Thymus (tissue), 11 donors: ENCODE measurements around the gene CDH4. TPM values are rescaled to one million over a fixed set of nuclear protein-coding genes. Genes with fewer than 3 reads are reported as not detected.

Experiments used
- DNase-seq, 9 donors: peaks; one replicate each; pipeline ENCODE4 v3.0.0-alpha.2; 2013; ENCODE audit warnings: low spot score in 9 of 9, low read depth in 6 of 9, missing footprints in 1 of 9
- H3K27ac ChIP-seq, 2 donors: one replicate each; pipeline ENCODE4 v1.5.1; 2013; ENCODE audit warnings: control low read depth in 1 of 2, low read depth in 1 of 2, low read length in 1 of 2, mild to moderate bottlenecking in 1 of 2, moderate library complexity in 1 of 2
- H3K27me3 ChIP-seq, 2 donors: one replicate each; pipeline ENCODE4 v1.5.1; 2013; ENCODE audit warnings: low read length in 1 of 2; ENCODE audit not compliant: control insufficient read depth in 2 of 2, insufficient read depth in 1 of 2
- H3K36me3 ChIP-seq, 2 donors: one replicate each; pipeline ENCODE4 v1.5.1; 2013; ENCODE audit warnings: low read length in 1 of 2, mild to moderate bottlenecking in 1 of 2, moderate library complexity in 1 of 2; ENCODE audit not compliant: control insufficient read depth in 2 of 2, insufficient read depth in 2 of 2
- H3K4me1 ChIP-seq, 2 donors: one replicate each; pipeline ENCODE4 v1.5.1; 2013; ENCODE audit warnings: low read length in 2 of 2; ENCODE audit not compliant: control insufficient read depth in 2 of 2, insufficient read depth in 2 of 2
- H3K4me3 ChIP-seq, 2 donors: one replicate each; pipeline ENCODE4 v1.5.1; 2013; ENCODE audit warnings: low read length in 2 of 2, control low read depth in 1 of 2, mild to moderate bottlenecking in 1 of 2
- H3K9me3 ChIP-seq, 2 donors: one replicate each; pipeline ENCODE4 v1.5.1; 2013; ENCODE audit warnings: low read length in 1 of 2, mild to moderate bottlenecking in 1 of 2; ENCODE audit not compliant: control insufficient read depth in 2 of 2, insufficient read depth in 1 of 2
- WGBS: extraction: QIAGEN DNeasy Blood & Tissue Kit; methylation state at CpG from one replicate; pipeline ENCODE4 v1.1.7; 2013; 5-methylcytosine and 5-hydroxymethylcytosine counted together
- polyA plus RNA-seq: library from polyadenylated mRNA; stranded (reverse); fragments of 200-250 nt; gene quantifications from one replicate; pipeline ENCODE4 v1.2.3, GENCODE V29; 2013
- total RNA-seq: library from RNA; stranded (reverse); fragments of 120-200 nt; gene quantifications from one replicate; pipeline ENCODE4 v1.2.4, GENCODE V29; 2013
- donor health status: healthy.

CDH4 gene
- total and polyA plus RNA-seq, 2 donors: 0.34 to 0.61 TPM

GRCh38 chr20:61360296-61360695 lies 108.2 kb downstream of the CDH4 start:
- WGBS: 89% methylated on average over 9 of the region's 9 CpGs
- H3K27me3 ChIP-seq: no peaks in the 10 kb centered on the region

DNA sequence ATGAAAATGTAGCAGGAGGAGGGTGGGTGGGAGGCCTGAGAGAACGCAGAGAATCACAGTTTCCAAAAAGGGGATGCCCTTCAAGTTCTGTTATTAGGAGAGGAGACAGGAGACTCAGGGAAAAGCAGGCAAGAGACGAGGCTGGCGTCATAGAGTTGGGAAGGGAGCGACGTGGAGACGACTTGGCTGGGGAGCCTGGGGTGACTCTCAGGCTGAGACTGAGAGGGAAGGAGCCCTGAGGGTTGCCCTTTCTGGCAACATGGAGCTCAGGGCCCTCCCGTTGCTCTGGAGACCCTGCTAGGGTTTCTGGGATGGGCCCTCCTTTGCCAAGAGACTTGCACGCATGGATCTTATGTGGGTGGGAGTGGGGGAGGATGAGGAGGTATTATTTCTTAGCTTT lies 108.9 kb downstream of the CDH4 start:
- H3K27ac ChIP-seq: no peak overlapping the region
- peaks cover 0 to 7% of the 10 kb centered on the region in 2 donors for H3K9me3 ChIP-seq
- no peak overlapping the region for H3K4me3 ChIP-seq
- H3K36me3 ChIP-seq: no peaks in the 10 kb centered on the region
- 89% methylated on average over 8 of the region's 8 CpGs for WGBS
- H3K27me3 ChIP-seq: no peaks in the 10 kb centered on the region
- no peaks in the 10 kb centered on the region for H3K4me1 ChIP-seq
- no peak for DNase-seq

More at GRCh38 chr20:61360296-61360695, 108.2 kb downstream of the CDH4 start:
- Histone ChIP-seq H3K4me1 (no peaks in the 10 kb centered on the region), H3K9me3 (peaks cover 0 to 6% of the 10 kb centered on the region in 2 donors), H3K4me3 (no peak overlapping the region), H3K27ac (no peak overlapping the region), H3K36me3 (no peaks in the 10 kb centered on the region)
- no peak for DNase-seq

DNA sequence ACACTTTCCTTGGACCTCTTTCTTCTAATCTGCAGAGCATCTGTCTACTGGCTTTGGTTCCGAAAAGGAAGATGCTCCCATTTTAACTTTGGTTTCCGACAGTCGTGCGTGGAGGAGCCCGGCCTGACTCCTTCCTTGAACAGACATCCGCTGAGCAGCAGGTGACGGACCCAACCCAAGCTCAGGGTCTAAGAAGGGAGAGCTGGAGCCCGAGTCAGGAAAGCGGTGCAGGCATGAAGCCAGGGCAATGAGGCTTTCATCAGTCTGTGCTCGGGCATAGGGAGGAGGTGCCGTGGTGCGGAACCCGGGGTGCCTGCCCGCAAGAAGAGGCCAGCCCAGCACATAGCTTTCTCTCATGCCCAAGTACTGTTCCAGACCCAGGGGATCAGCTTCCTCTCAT lies 109.4 kb downstream of the CDH4 start:
- Histone ChIP-seq H3K36me3 (no peaks in the 10 kb centered on the region), H3K4me3 (no peak overlapping the region), H3K4me1 (no peaks in the 10 kb centered on the region), H3K27ac (no peak overlapping the region), H3K27me3 (no peaks in the 10 kb centered on the region), H3K9me3 (peaks cover 0 to 8% of the 10 kb centered on the region in 2 donors)
- WGBS: 96% methylated on average over 14 of the region's 14 CpGs
- no peak for DNase-seq

GRCh38 chr20:61364147-61364546 lies 112.1 kb downstream of the CDH4 start:
- no peak overlapping the region for H3K27ac ChIP-seq
- peaks cover 0 to 9% of the 10 kb centered on the region in 2 donors for H3K9me3 ChIP-seq
- H3K4me3 ChIP-seq: no peak overlapping the region
- no peaks in the 10 kb centered on the region for H3K4me1 ChIP-seq
- WGBS: 87% methylated on average over 5 of the region's 5 CpGs
- DNase-seq: no peak
- H3K27me3 ChIP-seq: no peaks in the 10 kb centered on the region
- H3K36me3 ChIP-seq: no peaks in the 10 kb centered on the region

DNA sequence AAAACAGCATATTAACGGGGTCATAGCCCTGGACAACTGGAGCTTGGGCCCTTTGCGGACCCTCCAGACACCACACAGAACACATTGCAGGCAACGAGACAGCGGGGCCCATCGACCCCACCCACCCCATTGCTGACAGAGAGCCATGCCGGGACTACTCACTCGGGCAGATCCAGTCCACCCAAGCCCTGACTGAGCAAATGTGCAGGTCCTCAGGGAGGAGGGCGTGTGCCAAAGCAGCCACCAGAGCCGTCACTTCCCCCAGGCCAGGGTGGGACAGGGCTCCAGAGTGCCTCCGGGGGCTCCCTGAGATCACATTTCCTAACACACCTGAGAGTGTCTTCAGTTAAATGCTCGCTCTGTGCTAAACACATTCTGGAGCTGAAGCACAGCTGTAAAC lies 114.9 kb downstream of the CDH4 start:
- DNase-seq: no peak
- no peak overlapping the region for H3K27ac ChIP-seq
- H3K4me1 ChIP-seq: no peaks in the 10 kb centered on the region
- 82% methylated on average over 11 of the region's 11 CpGs for WGBS
- H3K27me3 ChIP-seq: no peaks in the 10 kb centered on the region
- H3K4me3 ChIP-seq: no peak overlapping the region
- no peaks in the 10 kb centered on the region for H3K36me3 ChIP-seq
- peaks cover 0 to 6% of the 10 kb centered on the region in 2 donors for H3K9me3 ChIP-seq

- DNase-seq: no peak
- Histone ChIP-seq H3K4me1 (peaks cover 0 to 2% of the 10 kb centered on the region in 2 donors), H3K4me3 (no peak overlapping the region), H3K27ac (no peak overlapping the region), H3K27me3 (no peaks in the 10 kb centered on the region), H3K9me3 (peaks cover 0 to 14% of the 10 kb centered on the region in 2 donors), H3K36me3 (no peaks in the 10 kb centered on the region)
- WGBS: 78% methylated on average over 13 of the region's 13 CpGs
Observed at GRCh38 chr20:61369731-61370520, 117.9 kb downstream of the CDH4 start.

DNA sequence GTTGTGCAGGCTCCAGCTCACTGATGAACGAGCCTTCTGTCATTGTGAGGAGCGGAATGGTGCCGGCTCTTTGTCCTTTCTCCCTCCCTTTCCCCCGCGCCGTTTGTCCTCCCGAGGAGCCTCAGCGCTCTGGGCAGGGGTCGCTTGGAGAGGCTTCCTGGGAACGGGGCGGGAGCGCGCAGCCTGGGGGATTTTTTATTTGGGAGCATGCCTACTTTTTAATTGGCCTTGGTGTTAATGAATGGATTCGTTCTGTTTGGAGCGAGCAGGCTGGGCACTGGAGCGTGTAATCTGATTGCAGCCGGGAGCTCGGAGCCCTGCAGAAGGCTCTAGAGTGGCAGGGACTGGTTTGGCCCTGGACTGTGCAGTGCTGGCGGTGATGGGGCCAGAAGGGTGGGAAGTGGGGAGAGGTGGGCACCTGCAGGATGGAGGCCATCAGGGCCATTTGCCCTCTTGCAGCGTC lies 118.8 kb downstream of the CDH4 start:
- no peak for DNase-seq
- Histone ChIP-seq H3K36me3 (no peaks in the 10 kb centered on the region), H3K9me3 (peaks cover 0 to 14% of the 10 kb centered on the region in 2 donors), H3K4me1 (peaks cover 0 to 2% of the 10 kb centered on the region in 2 donors), H3K27ac (no peak overlapping the region), H3K4me3 (no peak overlapping the region), H3K27me3 (no peaks in the 10 kb centered on the region)
- 76% methylated on average over 20 of the region's 20 CpGs for WGBS

DNA sequence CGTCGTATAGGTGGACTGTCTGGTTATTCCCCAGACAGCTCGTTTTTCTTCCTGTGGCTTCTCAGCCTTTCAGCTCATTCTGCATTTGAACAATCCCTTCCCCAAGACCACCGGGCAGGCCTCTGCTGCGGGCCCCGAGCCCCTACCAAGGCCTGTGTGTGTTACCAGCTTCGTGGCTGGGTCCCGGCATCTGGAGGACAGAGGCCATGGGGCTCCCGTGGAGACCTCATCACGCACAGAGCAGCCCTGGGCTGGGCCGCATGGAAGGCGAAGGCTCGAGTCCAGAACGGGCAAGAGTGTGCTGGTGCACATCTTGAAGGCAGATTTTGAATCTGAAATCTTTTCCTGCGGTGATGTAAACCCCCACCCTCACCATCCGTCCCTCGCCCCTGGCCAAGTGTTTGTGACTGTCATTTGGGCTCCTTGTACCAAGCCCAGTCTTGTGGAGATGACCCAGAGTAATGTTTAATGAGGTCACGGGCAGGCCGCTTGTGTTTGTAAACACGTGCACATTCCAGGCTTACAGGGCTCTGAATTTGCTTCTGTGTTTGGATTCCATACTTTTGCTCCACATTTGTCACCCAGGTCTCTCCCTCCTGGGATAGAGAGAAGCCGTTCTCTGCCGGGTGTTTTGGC lies 119.6 kb downstream of the CDH4 start:
- DNase-seq: no peak
- no peaks in the 10 kb centered on the region for H3K27me3 ChIP-seq
- no peaks in the 10 kb centered on the region for H3K36me3 ChIP-seq

More for the DNA sequence above, 119.6 kb downstream of the CDH4 start:
- Histone ChIP-seq H3K4me3 (no peak overlapping the region), H3K9me3 (peaks cover 4 to 15% of the 10 kb centered on the region in 2 donors), H3K27ac (no peak overlapping the region), H3K4me1 (peaks cover 0 to 2% of the 10 kb centered on the region in 2 donors)
- 91% methylated on average over 22 of the region's 22 CpGs for WGBS
